ENCODE results near the gene ANO10. TPM values are rescaled to one million over a fixed set of nuclear protein-coding genes. Genes with fewer than 3 reads are reported as not detected.
"Not testable (repeated sequence)": the region's sequence is repeated elsewhere in the genome, so short reads cannot be mapped to it uniquely, and the experiment has no call there.

Gene ANO10
- total and polyA plus RNA-seq, 4 donors = 19.0 to 46.8 (median 32.0) TPM

GRCh38 chr3:43492932-43493331 is 128.9 kb downstream of the ANO10 start:
- not testable (repeated sequence) for DNase-seq; H3K4me1 ChIP-seq (ENCODE audit: control insufficient read depth in 1 of 2, insufficient read depth in 2 of 2, low read length in 2 of 2); H3K27me3 ChIP-seq (ENCODE audit: control insufficient read depth in 1 of 2, insufficient read depth in 2 of 2, low read length in 1 of 2); H3K9me3 ChIP-seq (ENCODE audit: control insufficient read depth, low read length); H3K4me3 ChIP-seq (ENCODE audit: low read length in 2 of 2); H3K36me3 ChIP-seq (ENCODE audit: control insufficient read depth in 1 of 2, insufficient read depth in 2 of 2, low read length in 1 of 2); H3K27ac ChIP-seq (ENCODE audit: low read depth in 1 of 2, low read length in 2 of 2); ATAC-seq (ENCODE audit: low FRiP score)
- intact Hi-C loops (cut with DNase I) = loop anchor here in 1 of 2 donors (10.0 kb wide), 1 partner anchor 528 kb away; no protein-coding TSS in a partner anchor
- WGBS, 2 donors = 99% methylated on average over 4 of the region's 4 CpGs

GRCh38 chr3:43491807-43492206 is 130.0 kb downstream of the ANO10 start:
- H3K27ac ChIP-seq (ENCODE audit: low read depth in 1 of 2, low read length in 2 of 2); H3K4me3 ChIP-seq (ENCODE audit: low read length in 2 of 2); H3K36me3 ChIP-seq (ENCODE audit: control insufficient read depth in 1 of 2, insufficient read depth in 2 of 2, low read length in 1 of 2); DNase-seq; ATAC-seq (ENCODE audit: low FRiP score); H3K4me1 ChIP-seq (ENCODE audit: control insufficient read depth in 1 of 2, insufficient read depth in 2 of 2, low read length in 2 of 2); H3K9me3 ChIP-seq (ENCODE audit: control insufficient read depth, low read length); H3K27me3 ChIP-seq (ENCODE audit: control insufficient read depth in 1 of 2, insufficient read depth in 2 of 2, low read length in 1 of 2): not testable (repeated sequence)
- intact Hi-C loops (cut with DNase I) = loop anchor here in 1 of 2 donors (10.0 kb wide), 1 partner anchor 527 kb away; no protein-coding TSS in a partner anchor
- WGBS, 2 donors = 66 to 76% methylated on average over 3 of the region's 3 CpGs

- Histone ChIP-seq H3K9me3 (ENCODE audit: control insufficient read depth, low read length) (no peaks in the 10 kb centered on the region), H3K4me1 (ENCODE audit: control insufficient read depth in 1 of 2, insufficient read depth in 2 of 2, low read length in 2 of 2) (no peaks in the 10 kb centered on the region), H3K27ac (ENCODE audit: low read depth in 1 of 2, low read length in 2 of 2) (no peak overlapping the region), H3K27me3 (ENCODE audit: control insufficient read depth in 1 of 2, insufficient read depth in 2 of 2, low read length in 1 of 2) (no peaks in the 10 kb centered on the region), H3K36me3 (ENCODE audit: control insufficient read depth in 1 of 2, insufficient read depth in 2 of 2, low read length in 1 of 2) (no peaks in the 10 kb centered on the region), H3K4me3 (ENCODE audit: low read length in 2 of 2) (no peak overlapping the region)
- ATAC-seq (ENCODE audit: low FRiP score) (no peak), DNase-seq (no peak)
- 88 to 94% methylated on average over 7 of the region's 7 CpGs for whole genome bisulfite sequencing, 2 donors
- intact Hi-C loops (cut with DNase I) = loop anchor here in 1 of 2 donors (10.0 kb wide), 1 partner anchor 526 kb away; no protein-coding TSS in a partner anchor
Observed at GRCh38 chr3:43490640-43491185, 131.1 kb downstream of the ANO10 start.

- WGBS, 2 donors = 68 to 70% methylated on average over 5 of the region's 5 CpGs
- Histone ChIP-seq H3K27me3 (ENCODE audit: control insufficient read depth in 1 of 2, insufficient read depth in 2 of 2, low read length in 1 of 2) (no peaks in the 10 kb centered on the region), H3K4me3 (ENCODE audit: low read length in 2 of 2) (no peak overlapping the region), H3K4me1 (ENCODE audit: control insufficient read depth in 1 of 2, insufficient read depth in 2 of 2, low read length in 2 of 2) (no peaks in the 10 kb centered on the region), H3K27ac (ENCODE audit: low read depth in 1 of 2, low read length in 2 of 2) (no peak overlapping the region), H3K36me3 (ENCODE audit: control insufficient read depth in 1 of 2, insufficient read depth in 2 of 2, low read length in 1 of 2) (no peaks in the 10 kb centered on the region), H3K9me3 (ENCODE audit: control insufficient read depth, low read length) (no peaks in the 10 kb centered on the region)
- intact Hi-C loops (cut with DNase I) = loop anchor here in 1 of 2 donors (10.0 kb wide), 1 partner anchor 525 kb away; no protein-coding TSS in a partner anchor
- ATAC-seq (ENCODE audit: low FRiP score) (no peak), DNase-seq (no peak)
Observed at GRCh38 chr3:43489930-43490329, 131.9 kb downstream of the ANO10 start.

- WGBS, 2 donors = 95 to 96% methylated on average over 1 of the region's 1 CpG
- Histone ChIP-seq H3K4me3 (ENCODE audit: low read length in 2 of 2) (no peak overlapping the region), H3K27ac (ENCODE audit: low read depth in 1 of 2, low read length in 2 of 2) (no peak overlapping the region), H3K9me3 (ENCODE audit: control insufficient read depth, low read length) (no peaks in the 10 kb centered on the region), H3K4me1 (ENCODE audit: control insufficient read depth in 1 of 2, insufficient read depth in 2 of 2, low read length in 2 of 2) (no peaks in the 10 kb centered on the region), H3K36me3 (ENCODE audit: control insufficient read depth in 1 of 2, insufficient read depth in 2 of 2, low read length in 1 of 2) (no peaks in the 10 kb centered on the region), H3K27me3 (ENCODE audit: control insufficient read depth in 1 of 2, insufficient read depth in 2 of 2, low read length in 1 of 2) (no peaks in the 10 kb centered on the region)
- no peak for ATAC-seq (ENCODE audit: low FRiP score)
- DNase-seq = no peak
- intact Hi-C loops (cut with DNase I) = no loop called here
Observed at GRCh38 chr3:43485931-43486330, 135.9 kb downstream of the ANO10 start.

- Histone ChIP-seq H3K27ac (ENCODE audit: low read depth in 1 of 2, low read length in 2 of 2) (no peak overlapping the region), H3K4me3 (ENCODE audit: low read length in 2 of 2) (no peak overlapping the region), H3K9me3 (ENCODE audit: control insufficient read depth, low read length) (no peaks in the 10 kb centered on the region), H3K36me3 (ENCODE audit: control insufficient read depth in 1 of 2, insufficient read depth in 2 of 2, low read length in 1 of 2) (no peaks in the 10 kb centered on the region), H3K27me3 (ENCODE audit: control insufficient read depth in 1 of 2, insufficient read depth in 2 of 2, low read length in 1 of 2) (no peaks in the 10 kb centered on the region), H3K4me1 (ENCODE audit: control insufficient read depth in 1 of 2, insufficient read depth in 2 of 2, low read length in 2 of 2) (no peaks in the 10 kb centered on the region)
- intact Hi-C loops (cut with DNase I) = no loop called here
- WGBS, 2 donors = 97 to 99% methylated on average over 29 of the region's 29 CpGs
- DNase-seq (no peak), ATAC-seq (ENCODE audit: low FRiP score) (no peak)
Observed at GRCh38 chr3:43484926-43485488, 136.8 kb downstream of the ANO10 start.

GRCh38 chr3:43481375-43481774 is 140.4 kb downstream of the ANO10 start:
- H3K4me3 ChIP-seq (ENCODE audit: low read length in 2 of 2) = no peak overlapping the region
- H3K9me3 ChIP-seq (ENCODE audit: control insufficient read depth, low read length) = no peaks in the 10 kb centered on the region
- intact Hi-C loops (cut with DNase I) = no loop called here
- H3K36me3 ChIP-seq (ENCODE audit: control insufficient read depth in 1 of 2, insufficient read depth in 2 of 2, low read length in 1 of 2) = peaks cover 0 to 2% of the 10 kb centered on the region in 2 donors
- ATAC-seq (ENCODE audit: low FRiP score) (no peak), DNase-seq (no peak)
- H3K27me3 ChIP-seq (ENCODE audit: control insufficient read depth in 1 of 2, insufficient read depth in 2 of 2, low read length in 1 of 2) = no peaks in the 10 kb centered on the region
- H3K27ac ChIP-seq (ENCODE audit: low read depth in 1 of 2, low read length in 2 of 2) = no peak overlapping the region
- H3K4me1 ChIP-seq (ENCODE audit: control insufficient read depth in 1 of 2, insufficient read depth in 2 of 2, low read length in 2 of 2) = no peaks in the 10 kb centered on the region

- 72 to 83% methylated on average over 2 of the region's 2 CpGs for WGBS, 2 donors
- H3K27me3 ChIP-seq (ENCODE audit: control insufficient read depth in 1 of 2, insufficient read depth in 2 of 2, low read length in 1 of 2); DNase-seq; intact Hi-C loops (cut with DNase I); H3K4me1 ChIP-seq (ENCODE audit: control insufficient read depth in 1 of 2, insufficient read depth in 2 of 2, low read length in 2 of 2); H3K9me3 ChIP-seq (ENCODE audit: control insufficient read depth, low read length); H3K36me3 ChIP-seq (ENCODE audit: control insufficient read depth in 1 of 2, insufficient read depth in 2 of 2, low read length in 1 of 2); H3K27ac ChIP-seq (ENCODE audit: low read depth in 1 of 2, low read length in 2 of 2); ATAC-seq (ENCODE audit: low FRiP score); H3K4me3 ChIP-seq (ENCODE audit: low read length in 2 of 2): not testable (repeated sequence)
Observed at GRCh38 chr3:43478839-43479238, 143.0 kb downstream of the ANO10 start.

- Histone ChIP-seq H3K36me3 (ENCODE audit: control insufficient read depth in 1 of 2, insufficient read depth in 2 of 2, low read length in 1 of 2) (peaks cover 0 to 2% of the 10 kb centered on the region in 2 donors), H3K27me3 (ENCODE audit: control insufficient read depth in 1 of 2, insufficient read depth in 2 of 2, low read length in 1 of 2) (no peaks in the 10 kb centered on the region), H3K9me3 (ENCODE audit: control insufficient read depth, low read length) (no peaks in the 10 kb centered on the region), H3K27ac (ENCODE audit: low read depth in 1 of 2, low read length in 2 of 2) (no peak overlapping the region), H3K4me1 (ENCODE audit: control insufficient read depth in 1 of 2, insufficient read depth in 2 of 2, low read length in 2 of 2) (no peaks in the 10 kb centered on the region), H3K4me3 (ENCODE audit: low read length in 2 of 2) (no peak overlapping the region)
- WGBS, 2 donors = 95 to 96% methylated on average over 1 of the region's 1 CpG
- DNase-seq = no peak
- intact Hi-C loops (cut with DNase I) = no loop called here
- no peak for ATAC-seq (ENCODE audit: low FRiP score)
Observed at GRCh38 chr3:43478118-43478785, 143.6 kb downstream of the ANO10 start.

Measured in aorta (tissue), 5 donors.